HepG2 (cell line): ENCODE results near the gene SGCE. TPM values are rescaled to one million over a fixed set of nuclear protein-coding genes. Genes with fewer than 3 reads are reported as not detected.

Experiments
- FOXA3 ChIP-seq: IDR thresholded peaks from 2 replicates; pipeline ENCODE4 v1.6.1; 2016; ENCODE audit warnings: missing genetic modification reagents, missing compliant biosample characterization
- GLI4 ChIP-seq: sonication (generic); formaldehyde crosslinking; IDR thresholded peaks from 2 replicates; pipeline ENCODE4 v1.5.1; 2020; ENCODE audit warnings: missing genetic modification reagents, mild to moderate bottlenecking, moderate library complexity, borderline replicate concordance
- HDAC1 ChIP-seq: sonication (generic); formaldehyde crosslinking; IDR thresholded peaks from 2 replicates; pipeline ENCODE4 v1.5.1; 2020; ENCODE audit warnings: mild to moderate bottlenecking, missing genetic modification reagents
- KLF12 ChIP-seq: sonication (generic); formaldehyde crosslinking; IDR thresholded peaks from 2 replicates; pipeline ENCODE4 v1.4.0; 2020; ENCODE audit warnings: missing genetic modification reagents, borderline replicate concordance
- KLF13 ChIP-seq: sonication (generic); formaldehyde crosslinking; IDR thresholded peaks from 2 replicates; pipeline ENCODE4 v1.4.0; 2020; ENCODE audit warnings: mild to moderate bottlenecking, missing genetic modification reagents
- MAFF ChIP-seq: IDR thresholded peaks from 2 replicates; pipeline ENCODE4 v1.6.1; 2011; ENCODE audit warnings: low read depth, low read length, improper control_type of control experiment
- MED1 ChIP-seq: sonication (generic); formaldehyde crosslinking; IDR thresholded peaks from 2 replicates; pipeline ENCODE4 v1.4.0; 2020; ENCODE audit warnings: missing genetic modification reagents
- MEF2D ChIP-seq: sonication (generic); formaldehyde crosslinking; IDR thresholded peaks from 2 replicates; pipeline ENCODE4 v1.5.1; 2020; ENCODE audit warnings: mild to moderate bottlenecking, missing genetic modification reagents
- NCOA2 ChIP-seq: sonication (generic); formaldehyde crosslinking; IDR thresholded peaks from 2 replicates; pipeline ENCODE4 v1.8.0; 2022; ENCODE audit warnings: inconsistent platforms
- NCOA5 ChIP-seq: sonication (generic); formaldehyde crosslinking; IDR thresholded peaks from 2 replicates; pipeline ENCODE4 v1.4.0; 2020; ENCODE audit warnings: missing genetic modification reagents
- NFYC ChIP-seq: IDR thresholded peaks from 2 replicates; pipeline ENCODE4 v1.6.1; 2016; ENCODE audit warnings: missing genetic modification reagents, missing compliant biosample characterization
- NONO ChIP-seq, 2 experiments: fragments of 450-650 bp in 1 of 2; sonication (generic) in 1 of 2; formaldehyde crosslinking in 1 of 2; IDR thresholded peaks in 1 of 2; conservative IDR thresholded peaks in 1 of 2; 2 replicates each; pipeline versions ENCODE4 v1.6.1 to v1.8.0; 2017 to 2022; ENCODE audit warnings: mild to moderate bottlenecking in 1 of 2, missing genetic modification reagents in 1 of 2, moderate library complexity in 1 of 2
- RELA ChIP-seq: sonication (generic); formaldehyde crosslinking; IDR thresholded peaks from 2 replicates; pipeline ENCODE4 v1.4.0; 2020; ENCODE audit warnings: missing genetic modification reagents
- RFX1 ChIP-seq: fragments of 450-650 bp; IDR thresholded peaks from 2 replicates; pipeline ENCODE4 v1.6.1; 2017
- RFX5 ChIP-seq: IDR thresholded peaks from 2 replicates; pipeline ENCODE4 v1.6.1; 2011; ENCODE audit warnings: low read depth, low read length, improper control_type of control experiment
- TCF7 ChIP-seq: sonication (generic); IDR thresholded peaks from 2 replicates; pipeline ENCODE4 v1.6.1; 2016; ENCODE audit warnings: antibody characterized with exemption, low read depth
- ZFP90 ChIP-seq: sonication (generic); formaldehyde crosslinking; IDR thresholded peaks from 2 replicates; pipeline ENCODE4 v1.8.0; 2022; ENCODE audit warnings: missing genetic modification reagents, mild to moderate bottlenecking, inconsistent platforms, borderline replicate concordance
- ZNF382 ChIP-seq: sonication (generic); formaldehyde crosslinking; IDR thresholded peaks from 2 replicates; pipeline ENCODE4 v1.5.0; 2020; ENCODE audit warnings: missing genetic modification reagents, mild to moderate bottlenecking, borderline replicate concordance
- ZNF598 ChIP-seq: sonication (generic); formaldehyde crosslinking; IDR thresholded peaks from 2 replicates; pipeline ENCODE4 v1.5.1; 2020; ENCODE audit warnings: mild to moderate bottlenecking, missing genetic modification reagents, borderline replicate concordance
- polyA plus RNA-seq, 8 experiments: library from polyadenylated mRNA; depleted of rRNA in 3 of 8; stranded (reverse) in 7 of 8; unstranded in 1 of 8; fragments of >200 nt; fragmentation: Illumina TruSeq in 4 of 8; extraction: Trizol in 4 of 8; gene quantifications; 2 replicates each; pipeline versions ENCODE4 v1.2.1 to v1.2.3, GENCODE V29; 2011 to 2016; ENCODE audit warnings: low read depth in 4 of 8, missing spikeins in 1 of 8, mixed read lengths in 1 of 8; ENCODE audit not compliant: insufficient read depth in 1 of 8
- total RNA-seq, 5 experiments: library from RNA; depleted of rRNA; stranded (reverse); fragments of >200 nt; fragmentation: Illumina TruSeq; extraction: Trizol; gene quantifications; 2 replicates each; pipeline ENCODE4 v1.2.3, GENCODE V29; 2016; ENCODE audit warnings: low read depth in 1 of 5
- TF ChIP-seq, protein P1 (sequence below): sonication (generic); formaldehyde crosslinking; IDR thresholded peaks from 2 replicates; pipeline ENCODE4 v1.4.0; 2020; ENCODE audit warnings: missing genetic modification reagents, borderline replicate concordance
- TF ChIP-seq, protein P2 (sequence below): sonication (generic); formaldehyde crosslinking; IDR thresholded peaks from 2 replicates; pipeline ENCODE4 v1.4.0; 2020; ENCODE audit warnings: mild to moderate bottlenecking, missing genetic modification reagents
- TF ChIP-seq, protein P3 (sequence below): IDR thresholded peaks from 2 replicates; pipeline ENCODE4 v1.4.0; 2020; ENCODE audit warnings: mild to moderate bottlenecking, missing genetic modification reagents

The SGCE gene
- total and polyA plus RNA-seq, 2 of the 13 experiments (the other 11 are each of a cell fraction or from before 2014, with no cell fraction given), result 52.3 to 71.1 TPM

DNA sequence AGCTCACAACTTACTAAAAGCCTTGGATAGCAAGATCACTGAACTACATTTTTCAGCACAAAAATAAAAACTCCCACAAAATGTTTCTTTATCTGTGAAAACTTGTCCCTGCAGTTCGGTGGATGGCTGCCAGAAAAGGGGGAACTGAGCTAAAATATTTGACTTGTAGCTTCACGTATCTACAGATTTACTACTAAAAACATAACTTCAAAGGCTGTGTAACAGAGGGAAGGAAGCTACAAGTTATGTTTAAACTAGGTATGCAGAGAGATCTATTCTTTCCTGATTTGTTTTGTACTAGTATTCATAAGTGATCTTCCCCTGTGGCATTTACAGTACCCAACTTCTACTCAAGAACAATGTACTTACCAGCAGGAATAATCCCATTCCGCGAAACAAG lies 25.1 kb downstream of the SGCE start (continued):
- TF ChIP-seq TCF7 (peak; percentile 65), MEF2D (CRISPR knock-in tag) (no peak), GLI4 (no peak), HDAC1 (CRISPR knock-in tag) (no peak), NONO (IDR thresholded peaks at IDR 0.05) (no peak), NONO (CRISPR knock-in tag; conservative IDR thresholded peaks at IDR 0.05) (no peak), MED1 (CRISPR knock-in tag) (peak; percentile 75), KLF12 (CRISPR knock-in tag) (no peak), MAFF (no peak), NCOA5 (CRISPR knock-in tag) (no peak), ZFP90 (CRISPR knock-in tag) (no peak), ZNF598 (CRISPR knock-in tag) (no peak), RFX5 (no peak), NCOA2 (CRISPR knock-in tag) (peak; percentile 74), ZNF382 (no peak), RFX1 (no peak), NFYC (CRISPR knock-in tag) (no peak), RELA (CRISPR knock-in tag) (no peak), KLF13 (CRISPR knock-in tag) (no peak), FOXA3 (CRISPR knock-in tag) (peak; percentile 67; the same call in 1 of the 2 replicates)
- TF ChIP-seq, protein P1, sequence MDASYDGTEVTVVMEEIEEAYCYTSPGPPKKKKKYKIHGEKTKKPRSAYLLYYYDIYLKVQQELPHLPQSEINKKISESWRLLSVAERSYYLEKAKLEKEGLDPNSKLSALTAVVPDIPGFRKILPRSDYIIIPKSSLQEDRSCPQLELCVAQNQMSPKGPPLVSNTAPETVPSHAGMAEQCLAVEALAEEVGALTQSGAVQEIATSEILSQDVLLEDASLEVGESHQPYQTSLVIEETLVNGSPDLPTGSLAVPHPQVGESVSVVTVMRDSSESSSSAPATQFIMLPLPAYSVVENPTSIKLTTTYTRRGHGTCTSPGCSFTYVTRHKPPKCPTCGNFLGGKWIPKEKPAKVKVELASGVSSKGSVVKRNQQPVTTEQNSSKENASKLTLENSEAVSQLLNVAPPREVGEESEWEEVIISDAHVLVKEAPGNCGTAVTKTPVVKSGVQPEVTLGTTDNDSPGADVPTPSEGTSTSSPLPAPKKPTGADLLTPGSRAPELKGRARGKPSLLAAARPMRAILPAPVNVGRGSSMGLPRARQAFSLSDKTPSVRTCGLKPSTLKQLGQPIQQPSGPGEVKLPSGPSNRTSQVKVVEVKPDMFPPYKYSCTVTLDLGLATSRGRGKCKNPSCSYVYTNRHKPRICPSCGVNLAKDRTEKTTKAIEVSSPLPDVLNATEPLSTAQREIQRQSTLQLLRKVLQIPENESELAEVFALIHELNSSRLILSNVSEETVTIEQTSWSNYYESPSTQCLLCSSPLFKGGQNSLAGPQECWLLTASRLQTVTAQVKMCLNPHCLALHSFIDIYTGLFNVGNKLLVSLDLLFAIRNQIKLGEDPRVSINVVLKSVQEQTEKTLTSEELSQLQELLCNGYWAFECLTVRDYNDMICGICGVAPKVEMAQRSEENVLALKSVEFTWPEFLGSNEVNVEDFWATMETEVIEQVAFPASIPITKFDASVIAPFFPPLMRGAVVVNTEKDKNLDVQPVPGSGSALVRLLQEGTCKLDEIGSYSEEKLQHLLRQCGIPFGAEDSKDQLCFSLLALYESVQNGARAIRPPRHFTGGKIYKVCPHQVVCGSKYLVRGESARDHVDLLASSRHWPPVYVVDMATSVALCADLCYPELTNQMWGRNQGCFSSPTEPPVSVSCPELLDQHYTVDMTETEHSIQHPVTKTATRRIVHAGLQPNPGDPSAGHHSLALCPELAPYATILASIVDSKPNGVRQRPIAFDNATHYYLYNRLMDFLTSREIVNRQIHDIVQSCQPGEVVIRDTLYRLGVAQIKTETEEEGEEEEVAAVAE, result no peak
- TF ChIP-seq, protein P2, sequence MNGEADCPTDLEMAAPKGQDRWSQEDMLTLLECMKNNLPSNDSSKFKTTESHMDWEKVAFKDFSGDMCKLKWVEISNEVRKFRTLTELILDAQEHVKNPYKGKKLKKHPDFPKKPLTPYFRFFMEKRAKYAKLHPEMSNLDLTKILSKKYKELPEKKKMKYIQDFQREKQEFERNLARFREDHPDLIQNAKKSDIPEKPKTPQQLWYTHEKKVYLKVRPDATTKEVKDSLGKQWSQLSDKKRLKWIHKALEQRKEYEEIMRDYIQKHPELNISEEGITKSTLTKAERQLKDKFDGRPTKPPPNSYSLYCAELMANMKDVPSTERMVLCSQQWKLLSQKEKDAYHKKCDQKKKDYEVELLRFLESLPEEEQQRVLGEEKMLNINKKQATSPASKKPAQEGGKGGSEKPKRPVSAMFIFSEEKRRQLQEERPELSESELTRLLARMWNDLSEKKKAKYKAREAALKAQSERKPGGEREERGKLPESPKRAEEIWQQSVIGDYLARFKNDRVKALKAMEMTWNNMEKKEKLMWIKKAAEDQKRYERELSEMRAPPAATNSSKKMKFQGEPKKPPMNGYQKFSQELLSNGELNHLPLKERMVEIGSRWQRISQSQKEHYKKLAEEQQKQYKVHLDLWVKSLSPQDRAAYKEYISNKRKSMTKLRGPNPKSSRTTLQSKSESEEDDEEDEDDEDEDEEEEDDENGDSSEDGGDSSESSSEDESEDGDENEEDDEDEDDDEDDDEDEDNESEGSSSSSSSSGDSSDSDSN (CRISPR knock-in tag), result no peak
- TF ChIP-seq, protein P3, sequence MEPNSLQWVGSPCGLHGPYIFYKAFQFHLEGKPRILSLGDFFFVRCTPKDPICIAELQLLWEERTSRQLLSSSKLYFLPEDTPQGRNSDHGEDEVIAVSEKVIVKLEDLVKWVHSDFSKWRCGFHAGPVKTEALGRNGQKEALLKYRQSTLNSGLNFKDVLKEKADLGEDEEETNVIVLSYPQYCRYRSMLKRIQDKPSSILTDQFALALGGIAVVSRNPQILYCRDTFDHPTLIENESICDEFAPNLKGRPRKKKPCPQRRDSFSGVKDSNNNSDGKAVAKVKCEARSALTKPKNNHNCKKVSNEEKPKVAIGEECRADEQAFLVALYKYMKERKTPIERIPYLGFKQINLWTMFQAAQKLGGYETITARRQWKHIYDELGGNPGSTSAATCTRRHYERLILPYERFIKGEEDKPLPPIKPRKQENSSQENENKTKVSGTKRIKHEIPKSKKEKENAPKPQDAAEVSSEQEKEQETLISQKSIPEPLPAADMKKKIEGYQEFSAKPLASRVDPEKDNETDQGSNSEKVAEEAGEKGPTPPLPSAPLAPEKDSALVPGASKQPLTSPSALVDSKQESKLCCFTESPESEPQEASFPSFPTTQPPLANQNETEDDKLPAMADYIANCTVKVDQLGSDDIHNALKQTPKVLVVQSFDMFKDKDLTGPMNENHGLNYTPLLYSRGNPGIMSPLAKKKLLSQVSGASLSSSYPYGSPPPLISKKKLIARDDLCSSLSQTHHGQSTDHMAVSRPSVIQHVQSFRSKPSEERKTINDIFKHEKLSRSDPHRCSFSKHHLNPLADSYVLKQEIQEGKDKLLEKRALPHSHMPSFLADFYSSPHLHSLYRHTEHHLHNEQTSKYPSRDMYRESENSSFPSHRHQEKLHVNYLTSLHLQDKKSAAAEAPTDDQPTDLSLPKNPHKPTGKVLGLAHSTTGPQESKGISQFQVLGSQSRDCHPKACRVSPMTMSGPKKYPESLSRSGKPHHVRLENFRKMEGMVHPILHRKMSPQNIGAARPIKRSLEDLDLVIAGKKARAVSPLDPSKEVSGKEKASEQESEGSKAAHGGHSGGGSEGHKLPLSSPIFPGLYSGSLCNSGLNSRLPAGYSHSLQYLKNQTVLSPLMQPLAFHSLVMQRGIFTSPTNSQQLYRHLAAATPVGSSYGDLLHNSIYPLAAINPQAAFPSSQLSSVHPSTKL (CRISPR knock-in tag), result peak; percentile 75
